ENCODE measurements around the gene SASH1.

Gene SASH1

GRCh38 chr6:148578489-148578814, 235.8 kb downstream of the SASH1 start:
- H3K9me3 ChIP-seq (ENCODE audit: low read length): no peaks in the 10 kb centered on the region
- no peaks in the 10 kb centered on the region for H3K27me3 ChIP-seq (ENCODE audit: insufficient read depth, low read length)
- H3K36me3 ChIP-seq (ENCODE audit: insufficient read depth, low read length): no peaks in the 10 kb centered on the region
- TF ChIP-seq EZH2 (IDR thresholded peaks at IDR 0.05; ENCODE audit: borderline replicate concordance, low read length) (no peak), CTCF (IDR thresholded peaks at IDR 0.05; ENCODE audit: low read length) (no peak)
- H3K4me3 ChIP-seq (ENCODE audit: low read depth, low read length, poor library complexity, severe bottlenecking): no peak overlapping the region
- no peaks in the 10 kb centered on the region for H3K79me2 ChIP-seq (ENCODE audit: insufficient read depth, low read length)
- no peak overlapping the region for H3K27ac ChIP-seq (ENCODE audit: low read depth, low read length, poor library complexity, severe bottlenecking)
- H4K20me1 ChIP-seq (ENCODE audit: insufficient read depth, low read length): no peaks in the 10 kb centered on the region
- H3K9me2 ChIP-seq (ENCODE audit: low read depth, low read length): no peaks in the 10 kb centered on the region
- H3K4me1 ChIP-seq (ENCODE audit: insufficient read depth, low read length, severe bottlenecking): no peaks in the 10 kb centered on the region
- H2AFZ ChIP-seq (ENCODE audit: low read length): no peak overlapping the region
- no peak overlapping the region for H3K9ac ChIP-seq (ENCODE audit: low read length)
- no peaks in the 10 kb centered on the region for H3F3A ChIP-seq (ENCODE audit: insufficient read depth, low read length)
- no peak overlapping the region for H3K4me2 ChIP-seq (ENCODE audit: low read length)

- Histone ChIP-seq H3F3A (ENCODE audit: insufficient read depth, low read length) (no peaks in the 10 kb centered on the region), H3K79me2 (ENCODE audit: insufficient read depth, low read length) (no peaks in the 10 kb centered on the region), H3K9me2 (ENCODE audit: low read depth, low read length) (no peaks in the 10 kb centered on the region), H3K9me3 (ENCODE audit: low read length) (no peaks in the 10 kb centered on the region), H3K27ac (ENCODE audit: low read depth, low read length, poor library complexity, severe bottlenecking) (no peak overlapping the region), H3K4me3 (ENCODE audit: low read depth, low read length, poor library complexity, severe bottlenecking) (no peak overlapping the region), H3K4me2 (ENCODE audit: low read length) (no peak overlapping the region), H3K4me1 (ENCODE audit: insufficient read depth, low read length, severe bottlenecking) (no peaks in the 10 kb centered on the region), H3K27me3 (ENCODE audit: insufficient read depth, low read length) (no peaks in the 10 kb centered on the region), H3K9ac (ENCODE audit: low read length) (no peak overlapping the region), H4K20me1 (ENCODE audit: insufficient read depth, low read length) (no peaks in the 10 kb centered on the region), H2AFZ (ENCODE audit: low read length) (no peak overlapping the region), H3K36me3 (ENCODE audit: insufficient read depth, low read length) (no peaks in the 10 kb centered on the region)
- no peak for TF ChIP-seq CTCF (IDR thresholded peaks at IDR 0.05; ENCODE audit: low read length)
Measured at GRCh38 chr6:148578837-148579565, 236.4 kb downstream of the SASH1 start.

GRCh38 chr6:148580442-148580841, 237.8 kb downstream of the SASH1 start:
- H3K79me2 ChIP-seq (ENCODE audit: insufficient read depth, low read length): no peaks in the 10 kb centered on the region
- H3F3A ChIP-seq (ENCODE audit: insufficient read depth, low read length): no peaks in the 10 kb centered on the region
- no peak overlapping the region for H2AFZ ChIP-seq (ENCODE audit: low read length)
- TF ChIP-seq EZH2 (IDR thresholded peaks at IDR 0.05; ENCODE audit: borderline replicate concordance, low read length) (no peak), CTCF (IDR thresholded peaks at IDR 0.05; ENCODE audit: low read length) (no peak)
- no peaks in the 10 kb centered on the region for H3K36me3 ChIP-seq (ENCODE audit: insufficient read depth, low read length)
- no peak overlapping the region for H3K27ac ChIP-seq (ENCODE audit: low read depth, low read length, poor library complexity, severe bottlenecking)
- no peaks in the 10 kb centered on the region for H4K20me1 ChIP-seq (ENCODE audit: insufficient read depth, low read length)
- H3K4me3 ChIP-seq (ENCODE audit: low read depth, low read length, poor library complexity, severe bottlenecking): no peak overlapping the region
- H3K9ac ChIP-seq (ENCODE audit: low read length): no peak overlapping the region
- no peaks in the 10 kb centered on the region for H3K27me3 ChIP-seq (ENCODE audit: insufficient read depth, low read length)
- H3K4me2 ChIP-seq (ENCODE audit: low read length): no peak overlapping the region
- no peaks in the 10 kb centered on the region for H3K9me2 ChIP-seq (ENCODE audit: low read depth, low read length)
- no peaks in the 10 kb centered on the region for H3K9me3 ChIP-seq (ENCODE audit: low read length)
- H3K4me1 ChIP-seq (ENCODE audit: insufficient read depth, low read length, severe bottlenecking): no peaks in the 10 kb centered on the region
